ENCODE data around the gene BCL2. TPM values are rescaled to one million over a fixed set of nuclear protein-coding genes. Genes with fewer than 3 reads are reported as not detected.

BCL2 gene
- total RNA-seq, 4 donors from 2014 or later = 25.2 to 39.0 (median 36.1) TPM

DNA sequence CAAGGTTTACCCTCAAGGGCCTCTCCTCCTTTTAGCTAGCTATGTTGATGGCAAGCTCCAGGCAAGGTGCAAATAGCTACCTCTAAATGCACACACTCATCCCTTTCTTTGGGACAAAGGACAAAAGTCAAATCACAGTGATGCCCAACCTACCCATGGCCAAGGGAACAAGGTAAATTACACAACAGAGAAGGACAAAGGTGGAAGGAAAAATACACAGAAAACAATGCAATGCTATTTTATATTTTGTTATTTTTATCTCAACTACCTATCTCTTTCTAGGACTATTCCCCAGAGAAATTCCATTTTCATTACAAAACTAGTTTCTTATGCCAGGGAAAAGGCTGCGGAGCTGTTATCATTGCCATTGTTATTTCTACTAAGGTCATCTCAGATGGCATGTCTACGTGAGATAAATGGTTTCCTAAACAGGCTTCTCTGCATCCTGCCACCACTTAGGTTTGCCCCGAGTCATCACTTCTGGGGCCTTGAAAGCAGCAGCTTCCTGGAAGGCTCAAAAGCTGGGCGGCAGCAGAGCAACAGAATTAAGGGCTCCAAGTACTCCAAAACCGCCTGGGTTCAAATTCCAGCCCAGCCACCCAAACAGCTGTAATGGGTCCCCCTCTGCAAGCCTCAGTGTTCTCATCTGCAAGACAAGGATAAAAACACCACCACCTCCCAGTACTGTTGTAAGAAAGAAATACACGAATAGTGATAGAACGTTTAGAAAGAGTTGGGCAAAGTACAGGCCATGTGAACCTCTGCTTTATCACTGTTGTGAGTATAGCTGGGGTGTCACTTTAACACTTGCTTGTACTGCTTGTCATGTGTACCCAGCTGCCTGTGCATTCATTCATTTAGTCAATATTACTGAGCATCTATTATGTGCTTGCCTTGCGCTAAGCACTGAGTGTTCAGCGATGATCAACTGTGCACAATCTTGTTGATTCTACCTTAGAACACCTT lies 20.9 kb downstream of the BCL2 start:
- H3K27ac ChIP-seq (replicated peaks in 1 of 4) = peak overlapping the region; percentile 61 to 66 (median 64)
- intact Hi-C loops (cut with DNase I) = no loop called here
- no peaks in the 10 kb centered on the region for H3K36me3 ChIP-seq
- DNase-seq (ENCODE audit: extremely low spot score) = no peak
- H3K9me3 ChIP-seq = no peaks in the 10 kb centered on the region
- no peak overlapping the region for H3K4me3 ChIP-seq
- 82% methylated on average over 9 of the region's 9 CpGs for WGBS
- H3K4me1 ChIP-seq = peaks cover 17 to 72% (median 67%) of the 10 kb centered on the region in 4 donors
- TF ChIP-seq EP300 (IDR thresholded peaks at IDR 0.05) = no peak
- TF ChIP-seq POLR2AphosphoS5 (IDR thresholded peaks at IDR 0.05) = no peak
- TF ChIP-seq, protein P1, sequence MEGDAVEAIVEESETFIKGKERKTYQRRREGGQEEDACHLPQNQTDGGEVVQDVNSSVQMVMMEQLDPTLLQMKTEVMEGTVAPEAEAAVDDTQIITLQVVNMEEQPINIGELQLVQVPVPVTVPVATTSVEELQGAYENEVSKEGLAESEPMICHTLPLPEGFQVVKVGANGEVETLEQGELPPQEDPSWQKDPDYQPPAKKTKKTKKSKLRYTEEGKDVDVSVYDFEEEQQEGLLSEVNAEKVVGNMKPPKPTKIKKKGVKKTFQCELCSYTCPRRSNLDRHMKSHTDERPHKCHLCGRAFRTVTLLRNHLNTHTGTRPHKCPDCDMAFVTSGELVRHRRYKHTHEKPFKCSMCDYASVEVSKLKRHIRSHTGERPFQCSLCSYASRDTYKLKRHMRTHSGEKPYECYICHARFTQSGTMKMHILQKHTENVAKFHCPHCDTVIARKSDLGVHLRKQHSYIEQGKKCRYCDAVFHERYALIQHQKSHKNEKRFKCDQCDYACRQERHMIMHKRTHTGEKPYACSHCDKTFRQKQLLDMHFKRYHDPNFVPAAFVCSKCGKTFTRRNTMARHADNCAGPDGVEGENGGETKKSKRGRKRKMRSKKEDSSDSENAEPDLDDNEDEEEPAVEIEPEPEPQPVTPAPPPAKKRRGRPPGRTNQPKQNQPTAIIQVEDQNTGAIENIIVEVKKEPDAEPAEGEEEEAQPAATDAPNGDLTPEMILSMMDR (IDR thresholded peaks at IDR 0.05) = no peak
- no peak for TF ChIP-seq POLR2A (IDR thresholded peaks at IDR 0.05; ENCODE audit: low read depth)
- H3K27me3 ChIP-seq = no peaks in the 10 kb centered on the region

- Histone ChIP-seq H3K27ac (replicated peaks in 1 of 4) (peak overlapping the region; percentile 61 to 66 (median 64)), H3K4me3 (peak overlapping the region in 2 of 4 donors; percentile 8 to 17), H3K27me3 (no peaks in the 10 kb centered on the region), H3K4me1 (peaks cover 21 to 72% (median 68%) of the 10 kb centered on the region in 4 donors), H3K36me3 (no peaks in the 10 kb centered on the region), H3K9me3 (no peaks in the 10 kb centered on the region)
- intact Hi-C loops (cut with DNase I) = no loop called here
- 47% methylated on average over 15 of the region's 16 CpGs for WGBS
- TF ChIP-seq POLR2AphosphoS5 (IDR thresholded peaks at IDR 0.05) = peak in 1 of 2 donors; percentile 12
- no peak for TF ChIP-seq EP300 (IDR thresholded peaks at IDR 0.05)
- no peak for DNase-seq (ENCODE audit: extremely low spot score)
Measured at GRCh38 chr18:63297687-63298399, 21.7 kb downstream of the BCL2 start.

- no peaks in the 10 kb centered on the region for H3K27me3 ChIP-seq
- no peak for DNase-seq (ENCODE audit: extremely low spot score)
- H3K27ac ChIP-seq (replicated peaks in 1 of 4) = peak overlapping the region; percentile 30 to 73 (median 45)
- H3K36me3 ChIP-seq = no peaks in the 10 kb centered on the region
- no peak overlapping the region for H3K4me3 ChIP-seq
- TF ChIP-seq, protein P1 (IDR thresholded peaks at IDR 0.05) = no peak
- TF ChIP-seq POLR2AphosphoS5 (IDR thresholded peaks at IDR 0.05) (no peak), EP300 (IDR thresholded peaks at IDR 0.05) (no peak), POLR2A (IDR thresholded peaks at IDR 0.05; ENCODE audit: low read depth) (no peak)
- intact Hi-C loops (cut with DNase I) = no loop called here
- 52% methylated on average over 4 of the region's 4 CpGs for WGBS
- no peaks in the 10 kb centered on the region for H3K9me3 ChIP-seq
- H3K4me1 ChIP-seq = peaks cover 31 to 82% (median 71%) of the 10 kb centered on the region in 4 donors
Measured at GRCh38 chr18:63293935-63294334, 25.6 kb downstream of the BCL2 start.

- Histone ChIP-seq H3K27ac (replicated peaks in 1 of 4) (peak overlapping the region; percentile 9 to 73 (median 40)), H3K9me3 (no peaks in the 10 kb centered on the region), H3K4me1 (peaks cover 36 to 82% (median 71%) of the 10 kb centered on the region in 4 donors), H3K36me3 (no peaks in the 10 kb centered on the region), H3K4me3 (no peak overlapping the region), H3K27me3 (no peaks in the 10 kb centered on the region)
- 75% methylated on average over 6 of the region's 11 CpGs for WGBS
- TF ChIP-seq POLR2A (IDR thresholded peaks at IDR 0.05; ENCODE audit: low read depth) (no peak), EP300 (IDR thresholded peaks at IDR 0.05) (no peak), POLR2AphosphoS5 (IDR thresholded peaks at IDR 0.05) (no peak)
- TF ChIP-seq, protein P1 (IDR thresholded peaks at IDR 0.05) = no peak
- intact Hi-C loops (cut with DNase I) = no loop called here
- no peak for DNase-seq (ENCODE audit: extremely low spot score)
Measured at GRCh38 chr18:63292831-63293683, 26.5 kb downstream of the BCL2 start.
